Measurements from ENCODE around the gene DTX1. TPM values are rescaled to one million over a fixed set of nuclear protein-coding genes. Genes with fewer than 3 reads are reported as not detected.

The DTX1 gene
- total and polyA plus RNA-seq, 2 donors (not counting 3 experiments of a cell fraction or from before 2014, with no cell fraction given): 0.06 to 0.22 TPM

GRCh38 chr12:113014565-113014964, 42.0 kb upstream of the DTX1 start:
- intact Hi-C loops (cut with micrococcal nuclease): no loop called here
- Histone ChIP-seq H3K9ac (replicated peaks; ENCODE audit: extremely low read depth, insufficient read depth, low read length) (no peak overlapping the region), H4K20me1 (replicated peaks; ENCODE audit: control insufficient read depth, extremely low read depth, insufficient read depth, low read length) (no peaks in the 10 kb centered on the region), H3K4me2 (ENCODE audit: insufficient read depth, low read length) (no peak overlapping the region), H3K36me3 (ENCODE audit: control insufficient read depth in 2 of 2, extremely low read depth in 1 of 2, insufficient read depth in 2 of 2, low read length in 2 of 2) (no peaks in the 10 kb centered on the region), H3K27ac (ENCODE audit: insufficient read depth, low read depth, low read length) (no peak overlapping the region), H3K79me2 (ENCODE audit: control insufficient read depth, insufficient read depth, low read length) (no peaks in the 10 kb centered on the region), H3K4me3 (replicated peaks in 1 of 3; ENCODE audit: insufficient read depth in 1 of 3, low read depth in 1 of 3, low read length in 3 of 3) (no peak overlapping the region), H2AFZ (ENCODE audit: low read depth, low read length) (no peak overlapping the region), H3K27me3 (ENCODE audit: control insufficient read depth in 2 of 2, insufficient read depth in 2 of 2, low read length in 2 of 2) (no peaks in the 10 kb centered on the region), H3K9me3 (replicated peaks; ENCODE audit: control insufficient read depth, insufficient read depth, low read length) (no peaks in the 10 kb centered on the region), H3K4me1 (ENCODE audit: control insufficient read depth, extremely low read depth, insufficient read depth, low read length) (peaks cover 16% of the 10 kb centered on the region), H3K9me1 (replicated peaks; ENCODE audit: control insufficient read depth, extremely low read depth, insufficient read depth, low read length) (no peaks in the 10 kb centered on the region)
- FAIRE-seq (no peak), DNase-seq (ENCODE audit: low read depth, low spot score) (no peak)
- TF ChIP-seq FOS (IDR thresholded peaks at IDR 0.05; ENCODE audit: borderline replicate concordance, insufficient read depth, low read length) (no peak), MAX (IDR thresholded peaks at IDR 0.05; ENCODE audit: insufficient read depth, insufficient read length) (no peak), POLR2A (IDR thresholded peaks at IDR 0.05; ENCODE audit: low read depth, low read length) (no peak), GATA2 (IDR thresholded peaks at IDR 0.05; ENCODE audit: insufficient read depth, insufficient read length, low read depth, low read length) (no peak), CTCF (IDR thresholded peaks at IDR 0.05; ENCODE audit: extremely low read depth in 1 of 2, insufficient read depth in 1 of 2, low read depth in 1 of 2, low read length in 2 of 2) (no peak), POLR2AphosphoS5 (IDR thresholded peaks at IDR 0.05; ENCODE audit: insufficient read depth, low read depth, low read length) (no peak), MYC (IDR thresholded peaks at IDR 0.05; ENCODE audit: low read depth, low read length) (no peak), EZH2 (IDR thresholded peaks at IDR 0.05; ENCODE audit: borderline replicate concordance, low read depth, low read length, severe bottlenecking) (no peak), JUN (IDR thresholded peaks at IDR 0.05; ENCODE audit: borderline replicate concordance, insufficient read depth, insufficient read length, low read depth) (no peak)
- CTCF ChIA-PET: no interaction called here
- POLR2A ChIA-PET: no interaction called here
- no TSS peak for BruUV-seq (replicated peaks)
- dilution Hi-C loops (cut with MboI; ENCODE audit: extremely low pct_ligation_motif_present, low sequenced_read_pairs): no loop called here
